HG02588 (cell line): Measurements from ENCODE around the gene TMEM94.

Source experiments
- ATAC-seq: cut with Tn5 transposase; IDR thresholded peaks from one replicate; pipeline ENCODE4 v1.9.1; 2021; ENCODE audit warnings: mild to moderate bottlenecking, moderate library complexity; ENCODE audit not compliant: unreplicated experiment

The TMEM94 gene

GRCh38 chr17:75524269-75524969 is 68.0 kb downstream of the TMEM94 start:
- no peak for ATAC-seq

GRCh38 chr17:75524970-75525805 is 68.8 kb downstream of the TMEM94 start, which contains the start of gene LLGL2:
TSS of gene LLGL2 (plus strand) at chr17:75525697. CDS start at chr17:75543427, 17,730 bp downstream.
- peak; percentile 79 for ATAC-seq

- ATAC-seq: no peak
These were observed 69.5 kb downstream of the TMEM94 start for GRCh38 chr17:75525806-75526554.

GRCh38 chr17:75526555-75527270 is 70.3 kb downstream of the TMEM94 start:
- ATAC-seq: no peak

GRCh38 chr17:75530837-75531720 is 74.6 kb downstream of the TMEM94 start:
- no peak for ATAC-seq

GRCh38 chr17:75531721-75532072 is 75.3 kb downstream of the TMEM94 start:
- ATAC-seq: no peak

- ATAC-seq: no peak
These were observed 78.7 kb downstream of the TMEM94 start for GRCh38 chr17:75535119-75535537.

GRCh38 chr17:75535871-75536270 is 79.4 kb downstream of the TMEM94 start:
- ATAC-seq: no peak

- no peak for ATAC-seq
These were observed 79.9 kb downstream of the TMEM94 start for GRCh38 chr17:75536366-75536765.

- no peak for ATAC-seq
These were observed 83.7 kb downstream of the TMEM94 start for GRCh38 chr17:75539967-75540729.

- ATAC-seq: no peak
These were observed 84.6 kb downstream of the TMEM94 start for GRCh38 chr17:75540923-75541503.

GRCh38 chr17:75542229-75542628 is 85.8 kb downstream of the TMEM94 start:
- no peak for ATAC-seq

GRCh38 chr17:75542728-75543336 is 86.4 kb downstream of the TMEM94 start:
- ATAC-seq: no peak

GRCh38 chr17:75544250-75544649 is 87.8 kb downstream of the TMEM94 start:
- ATAC-seq: no peak

- ATAC-seq: no peak
These were observed 89.7 kb downstream of the TMEM94 start for GRCh38 chr17:75546181-75546580.

GRCh38 chr17:75547091-75547490 is 90.7 kb downstream of the TMEM94 start:
- ATAC-seq: no peak

- ATAC-seq: no peak
These were observed 92.4 kb downstream of the TMEM94 start for GRCh38 chr17:75548813-75549212.
